GM23248 (cell line): Measurements from ENCODE around the gene MELK. TPM values are rescaled to one million over a fixed set of nuclear protein-coding genes. Genes with fewer than 3 reads are reported as not detected.

ENCODE experiments used
- DNase-seq: peaks from one replicate; pipeline ENCODE4 v3.0.0-alpha.2; 2015
- H2AFZ ChIP-seq: fragments of 200-600 bp; sonication (generic); 2 replicates; pipeline ENCODE4 v1.6.1; 2016; ENCODE audit warnings: antibody characterized with exemption
- H3F3A ChIP-seq: fragments of 200-600 bp; sonication (generic); 2 replicates; pipeline ENCODE4 v1.6.1; 2016; ENCODE audit warnings: mild to moderate bottlenecking, antibody characterized with exemption, mixed run types; ENCODE audit not compliant: insufficient read depth
- H3K27ac ChIP-seq: fragments of 200-600 bp; sonication (generic); 2 replicates; pipeline ENCODE4 v1.5.1; 2016; ENCODE audit warnings: mild to moderate bottlenecking
- H3K27me3 ChIP-seq: fragments of 200-600 bp; sonication (generic); replicated peaks from 2 replicates; pipeline ENCODE4 v1.6.1; 2016; ENCODE audit warnings: mild to moderate bottlenecking; ENCODE audit not compliant: insufficient read depth
- H3K36me3 ChIP-seq: fragments of 200-600 bp; sonication (generic); 2 replicates; pipeline ENCODE4 v1.6.1; 2016; ENCODE audit warnings: low read depth, mild to moderate bottlenecking
- H3K4me1 ChIP-seq: fragments of 200-600 bp; sonication (generic); 2 replicates; pipeline ENCODE4 v1.6.1; 2016; ENCODE audit warnings: mild to moderate bottlenecking; ENCODE audit not compliant: insufficient read depth
- H3K4me2 ChIP-seq: fragments of 200-600 bp; sonication (generic); one replicate; pipeline ENCODE4 v1.6.1; 2016; ENCODE audit warnings: mild to moderate bottlenecking; ENCODE audit not compliant: unreplicated experiment
- H3K4me3 ChIP-seq: fragments of 200-600 bp; sonication (generic); 2 replicates; pipeline ENCODE4 v1.5.1; 2016; ENCODE audit warnings: mild to moderate bottlenecking
- H3K79me2 ChIP-seq: fragments of 200-600 bp; sonication (generic); 2 replicates; pipeline ENCODE4 v1.6.1; 2016; ENCODE audit warnings: mild to moderate bottlenecking; ENCODE audit not compliant: insufficient read depth
- H3K9ac ChIP-seq: fragments of 200-600 bp; sonication (generic); 2 replicates; pipeline ENCODE4 v1.6.1; 2016; ENCODE audit warnings: mild to moderate bottlenecking
- H3K9me2 ChIP-seq: fragments of 200-600 bp; sonication (generic); 2 replicates; pipeline ENCODE4 v1.6.1; 2016; ENCODE audit warnings: mixed run types, mild to moderate bottlenecking, moderate library complexity; ENCODE audit not compliant: insufficient read depth
- H3K9me3 ChIP-seq: fragments of 200-600 bp; sonication (generic); one replicate; pipeline ENCODE4 v1.6.1; 2017; ENCODE audit warnings: low read depth
- H4K20me1 ChIP-seq: fragments of 200-600 bp; sonication (generic); 2 replicates; pipeline ENCODE4 v1.6.0; 2016; ENCODE audit not compliant: insufficient read depth
- EZH2 ChIP-seq: fragments of 200-600 bp; sonication (generic); IDR thresholded peaks from 2 replicates; pipeline ENCODE4 v1.6.1; 2018; ENCODE audit warnings: antibody characterized with exemption, mild to moderate bottlenecking; ENCODE audit not compliant: insufficient read depth, poor library complexity, severe bottlenecking
- EZH2phosphoT487 ChIP-seq: fragments of 200-600 bp; sonication (generic); IDR thresholded peaks from 2 replicates; pipeline ENCODE4 v1.6.1; 2018; ENCODE audit warnings: antibody characterized with exemption, moderate library complexity, mild to moderate bottlenecking, low read depth; ENCODE audit not compliant: insufficient read depth
- WGBS, 2 experiments: methylation state at CpG; one replicate each; pipeline ENCODE4 v1.1.6; 2015 to 2017; ENCODE audit warnings: low lambda C conversion rate in 2 of 2, low coverage in 1 of 2; ENCODE audit errors: missing lambda C conversion rate in 2 of 2; 5-methylcytosine and 5-hydroxymethylcytosine counted together
- in situ Hi-C: fragments of 300-500 bp; cut with MboI; formaldehyde crosslinking; loops from 2 replicates; pipeline ENCODE4 v1.15.0; 2020
- polyA plus RNA-seq: library from polyadenylated mRNA; unstranded; fragments of >200 nt; fragmentation: Nextera tagmentation; extraction: Ambion mirVana; gene quantifications from 2 replicates; pipeline ENCODE4 v1.2.1, GENCODE V29; 2016
- total RNA-seq: library from RNA; depleted of rRNA; stranded (reverse); fragments of >200 nt; shearing (Covaris generic); gene quantifications from 2 replicates; pipeline ENCODE4 v1.2.3, GENCODE V29; 2014

Gene MELK
- total and polyA plus RNA-seq, 2 experiments from 2014 or later = 23.2 to 24.7 TPM

DNA sequence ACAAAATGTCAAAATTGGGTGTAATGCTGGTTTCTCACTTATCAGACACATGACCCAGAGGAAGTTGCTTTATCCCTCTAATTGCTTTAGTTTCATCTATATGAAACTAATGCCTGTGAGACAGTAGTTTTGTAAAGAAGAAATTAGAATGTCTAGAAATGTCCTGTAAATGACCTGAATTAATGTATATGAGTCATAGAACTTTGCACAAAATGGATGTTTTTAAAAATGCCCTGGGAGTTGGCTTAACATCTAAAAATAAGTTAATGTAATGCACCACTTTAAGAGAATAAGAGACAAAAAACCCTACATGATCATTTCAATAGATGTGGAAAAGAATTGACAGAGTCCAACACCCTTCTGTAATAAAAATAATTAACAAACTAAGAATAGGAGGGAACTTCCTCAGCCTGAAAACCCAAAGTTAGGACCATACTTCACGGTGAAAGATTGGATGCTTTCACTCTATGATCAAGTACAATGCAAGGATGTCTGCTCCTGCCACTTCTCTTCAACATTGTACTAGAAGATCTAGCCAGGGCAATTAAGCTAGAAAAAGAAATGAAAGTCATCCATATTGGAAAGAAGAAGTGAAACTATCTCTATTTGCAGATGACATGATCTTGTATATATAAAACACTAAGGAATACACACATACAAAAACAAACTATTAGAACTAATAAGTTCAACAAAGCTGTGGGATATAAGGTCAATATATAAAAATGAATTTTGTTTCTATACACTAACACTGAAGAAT, 117.9 kb downstream of the MELK start:
- Histone ChIP-seq H3K27ac (no peak overlapping the region), H3K9me3 (no peaks in the 10 kb centered on the region), H3F3A (no peaks in the 10 kb centered on the region), H3K27me3 (no peaks in the 10 kb centered on the region; the same call in none of the 2 replicates), H3K4me1 (no peaks in the 10 kb centered on the region), H3K4me2 (no peak overlapping the region), H3K9ac (no peak overlapping the region), H4K20me1 (no peaks in the 10 kb centered on the region), H3K36me3 (no peaks in the 10 kb centered on the region), H3K79me2 (no peaks in the 10 kb centered on the region), H3K4me3 (no peak overlapping the region), H3K9me2 (no peaks in the 10 kb centered on the region), H2AFZ (no peak overlapping the region)
- no peak for DNase-seq
- TF ChIP-seq EZH2 (no peak), EZH2phosphoT487 (no peak)
- WGBS, 2 experiments = 88 to 92% methylated on average over 1 of the region's 1 CpG
- in situ Hi-C loops = no loop called here

DNA sequence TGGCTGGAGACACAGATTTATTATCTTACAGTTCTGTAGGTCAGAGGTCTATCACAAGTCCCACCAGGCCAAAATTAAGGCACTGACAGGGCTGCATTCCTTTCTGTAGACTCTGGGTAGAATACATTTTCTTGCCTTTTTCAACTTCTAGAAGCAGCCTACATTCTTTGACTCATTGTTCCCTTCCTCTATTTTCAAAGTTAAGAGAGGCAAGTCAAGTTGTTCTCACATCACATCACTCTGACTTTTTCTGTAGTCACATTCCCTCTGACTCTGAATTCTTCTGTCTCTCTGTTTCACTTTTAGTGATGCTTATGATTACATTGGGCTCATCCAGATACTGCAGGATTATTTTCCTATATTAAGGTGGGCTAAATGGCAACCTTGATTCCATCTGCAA, 119.0 kb downstream of the MELK start:
- no peak overlapping the region for H3K4me3 ChIP-seq
- no peak overlapping the region for H3K4me2 ChIP-seq
- no peaks in the 10 kb centered on the region for H3K9me2 ChIP-seq
- TF ChIP-seq EZH2 (no peak), EZH2phosphoT487 (no peak)
- no peaks in the 10 kb centered on the region for H3K9me3 ChIP-seq
- no peaks in the 10 kb centered on the region for H3K4me1 ChIP-seq
- H3K79me2 ChIP-seq = no peaks in the 10 kb centered on the region
- in situ Hi-C loops = no loop called here
- H2AFZ ChIP-seq = no peak overlapping the region
- H4K20me1 ChIP-seq = no peaks in the 10 kb centered on the region
- DNase-seq = no peak
- no peak overlapping the region for H3K27ac ChIP-seq
- H3F3A ChIP-seq = no peaks in the 10 kb centered on the region
- no peak overlapping the region for H3K9ac ChIP-seq
- no peaks in the 10 kb centered on the region; the same call in none of the 2 replicates for H3K27me3 ChIP-seq
- no peaks in the 10 kb centered on the region for H3K36me3 ChIP-seq

GRCh38 chr9:36698984-36699383, 126.3 kb downstream of the MELK start:
- in situ Hi-C loops = no loop called here
- 10 to 15% methylated on average over 3 of the region's 3 CpGs for WGBS, 2 experiments
- H3K36me3 ChIP-seq = no peaks in the 10 kb centered on the region
- no peaks in the 10 kb centered on the region for H4K20me1 ChIP-seq
- no peak overlapping the region for H3K4me2 ChIP-seq
- H3K27me3 ChIP-seq = peaks cover 8% of the 10 kb centered on the region; the same call in 1 of the 2 replicates
- no peaks in the 10 kb centered on the region for H3K9me3 ChIP-seq
- no peak overlapping the region for H2AFZ ChIP-seq
- no peak overlapping the region for H3K4me3 ChIP-seq
- H3K4me1 ChIP-seq = no peaks in the 10 kb centered on the region
- H3F3A ChIP-seq = no peaks in the 10 kb centered on the region
- H3K9me2 ChIP-seq = no peaks in the 10 kb centered on the region
- H3K79me2 ChIP-seq = no peaks in the 10 kb centered on the region
- TF ChIP-seq EZH2phosphoT487 (no peak), EZH2 (no peak)
- H3K9ac ChIP-seq = no peak overlapping the region
- no peak overlapping the region for H3K27ac ChIP-seq
- no peak for DNase-seq

- no peak overlapping the region for H3K27ac ChIP-seq
- H3K79me2 ChIP-seq = no peaks in the 10 kb centered on the region
- no peak overlapping the region for H3K4me2 ChIP-seq
- H3K9me3 ChIP-seq = no peaks in the 10 kb centered on the region
- H3K36me3 ChIP-seq = no peaks in the 10 kb centered on the region
- H3K4me3 ChIP-seq = no peak overlapping the region
- no peak overlapping the region for H3K9ac ChIP-seq
- H3K9me2 ChIP-seq = no peaks in the 10 kb centered on the region
- DNase-seq = no peak
- no peaks in the 10 kb centered on the region for H3F3A ChIP-seq
- peaks cover 30% of the 10 kb centered on the region for H3K27me3 ChIP-seq
- TF ChIP-seq EZH2phosphoT487 (no peak), EZH2 (no peak)
- H3K4me1 ChIP-seq = no peaks in the 10 kb centered on the region
- in situ Hi-C loops = no loop called here
- no peak overlapping the region for H2AFZ ChIP-seq
- H4K20me1 ChIP-seq = no peaks in the 10 kb centered on the region
Measured at GRCh38 chr9:36704148-36704547, 131.5 kb downstream of the MELK start.
